Right lobe of liver (tissue), 6 donors: Measurements from ENCODE around the gene ATP10D. TPM values are rescaled to one million over a fixed set of nuclear protein-coding genes. Genes with fewer than 3 reads are reported as not detected.

Experiments used
- ATAC-seq, 4 donors: fragments of 200-7000 bp; cut with Tn5 transposase; one replicate each; pipeline ENCODE4 v1.9.1; 2020; ENCODE audit warnings: mild to moderate bottlenecking in 4 of 4, moderate library complexity in 4 of 4
- DNase-seq, 3 donors: peaks; one replicate each; pipeline ENCODE4 v3.0.0-alpha.2; 2020
- H3K27ac ChIP-seq, 3 donors: fragments of 200-600 bp; one replicate each; pipeline ENCODE4 v1.8.0; 2022
- H3K27me3 ChIP-seq, 2 donors: fragments of 200-600 bp; one replicate each; pipeline ENCODE4 v1.8.0; 2022
- H3K36me3 ChIP-seq, 4 donors: fragments of 200-600 bp; sonication (generic) in 1 of 4; one replicate each; pipeline versions ENCODE4 v1.5.1 to v1.8.0; 2017 to 2022; ENCODE audit warnings: control low read depth in 1 of 4
- H3K4me1 ChIP-seq, 4 donors: fragments of 200-600 bp; sonication (generic) in 1 of 4; one replicate each; pipeline versions ENCODE4 v1.5.1 to v1.8.0; 2017 to 2022; ENCODE audit warnings: control low read depth in 1 of 4
- H3K4me3 ChIP-seq, 3 donors: fragments of 200-600 bp; one replicate each; pipeline ENCODE4 v1.8.0; 2022
- H3K9me3 ChIP-seq, 4 donors: fragments of 200-600 bp; sonication (generic) in 1 of 4; one replicate each; pipeline versions ENCODE4 v1.5.1 to v1.8.0; 2017 to 2022; ENCODE audit warnings: control low read depth in 1 of 4
- POLR2A ChIP-seq: fragments of 450-650 bp; IDR thresholded peaks from one replicate; pipeline ENCODE4 v1.6.1; 2017; ENCODE audit warnings: antibody characterized with exemption, mild to moderate bottlenecking
- WGBS: methylation state at CpG from one replicate; pipeline ENCODE4 v1.1.6; 2018; ENCODE audit warnings: low coverage, low lambda C conversion rate; ENCODE audit not compliant: insufficient coverage; ENCODE audit errors: missing lambda C conversion rate; 5-methylcytosine and 5-hydroxymethylcytosine counted together
- intact Hi-C, 2 donors: fragments of 100-400 bp; cut with DNase I; formaldehyde crosslinking; loops; one replicate each; pipeline versions ENCODE4 v1.11.2 to v1.14.1; 2022
- total RNA-seq, 6 experiments: library from RNA; depleted of rRNA in 2 of 6; stranded (reverse); fragments of >200 nt in 2 of 6; fragmentation: NEBNext Ultra II Directional in 3 of 6; extraction: Animal tissue kit (Norgen Biotek cat#: 25700) in 3 of 6; gene quantifications; one replicate each; pipeline versions ENCODE4 v1.1.0 to v1.2.4, GENCODE V29; 2016 to 2023
- TF ChIP-seq, protein P1 (sequence below), 4 donors: fragments of 200-600 bp in 3 of 4; fragments of 450-650 bp in 1 of 4; IDR thresholded peaks; one replicate each; pipeline versions ENCODE4 v1.5.1 to v1.8.0; 2016 to 2022; ENCODE audit warnings: antibody characterized with exemption in 4 of 4, mild to moderate bottlenecking in 2 of 4
- donor health status: DM: no; HTN: yes; CAD: no.
- donor health status: DM: no; HTN: no; CAD: no.
- donor health status: DM: no; HTN: no; CAD: no.
- donor health status: DM: no; HTN: yes; CAD: no.
- donor health status: DM: no; HTN: yes; CAD: no.

Gene ATP10D
- total RNA-seq, 6 experiments from 2014 or later = 5.1 to 14.0 (median 8.5) TPM

GRCh38 chr4:47468706-47469365, 16.2 kb upstream of the ATP10D start:
- no peaks in the 10 kb centered on the region for H3K9me3 ChIP-seq
- no peak for DNase-seq
- H3K4me1 ChIP-seq = no peaks in the 10 kb centered on the region
- no peak overlapping the region for H3K27ac ChIP-seq
- no peak for TF ChIP-seq POLR2A
- TF ChIP-seq, protein P1, sequence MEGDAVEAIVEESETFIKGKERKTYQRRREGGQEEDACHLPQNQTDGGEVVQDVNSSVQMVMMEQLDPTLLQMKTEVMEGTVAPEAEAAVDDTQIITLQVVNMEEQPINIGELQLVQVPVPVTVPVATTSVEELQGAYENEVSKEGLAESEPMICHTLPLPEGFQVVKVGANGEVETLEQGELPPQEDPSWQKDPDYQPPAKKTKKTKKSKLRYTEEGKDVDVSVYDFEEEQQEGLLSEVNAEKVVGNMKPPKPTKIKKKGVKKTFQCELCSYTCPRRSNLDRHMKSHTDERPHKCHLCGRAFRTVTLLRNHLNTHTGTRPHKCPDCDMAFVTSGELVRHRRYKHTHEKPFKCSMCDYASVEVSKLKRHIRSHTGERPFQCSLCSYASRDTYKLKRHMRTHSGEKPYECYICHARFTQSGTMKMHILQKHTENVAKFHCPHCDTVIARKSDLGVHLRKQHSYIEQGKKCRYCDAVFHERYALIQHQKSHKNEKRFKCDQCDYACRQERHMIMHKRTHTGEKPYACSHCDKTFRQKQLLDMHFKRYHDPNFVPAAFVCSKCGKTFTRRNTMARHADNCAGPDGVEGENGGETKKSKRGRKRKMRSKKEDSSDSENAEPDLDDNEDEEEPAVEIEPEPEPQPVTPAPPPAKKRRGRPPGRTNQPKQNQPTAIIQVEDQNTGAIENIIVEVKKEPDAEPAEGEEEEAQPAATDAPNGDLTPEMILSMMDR (IDR thresholded peaks at IDR 0.05) = no peak
- no peaks in the 10 kb centered on the region for H3K27me3 ChIP-seq
- WGBS = 72% methylated on average over 6 of the region's 6 CpGs
- H3K36me3 ChIP-seq = no peaks in the 10 kb centered on the region
- ATAC-seq = no peak
- intact Hi-C loops = no loop called here
- H3K4me3 ChIP-seq = no peak overlapping the region

DNA sequence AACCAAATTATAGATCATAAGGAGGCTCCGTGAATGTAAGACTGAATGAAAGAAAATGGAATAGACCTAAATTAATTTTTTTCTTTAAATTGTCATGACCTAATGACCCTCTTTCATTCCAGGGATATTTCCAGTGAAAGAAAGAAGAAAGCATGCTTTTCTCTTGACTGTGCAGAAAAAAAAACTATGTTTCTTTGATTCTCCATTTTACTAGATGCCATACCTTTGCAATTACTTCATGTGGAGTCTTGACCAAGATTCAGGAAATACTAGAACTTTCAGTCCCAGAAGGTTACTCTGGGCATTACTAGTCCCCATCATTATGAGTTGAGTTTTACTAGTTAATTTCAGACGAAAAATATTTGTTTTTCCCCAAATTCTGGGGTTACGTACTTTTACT, 15.1 kb upstream of the ATP10D start:
- intact Hi-C loops = no loop called here
- TF ChIP-seq, protein P1 (IDR thresholded peaks at IDR 0.05) = no peak
- TF ChIP-seq POLR2A = no peak
- Histone ChIP-seq H3K27me3 (no peaks in the 10 kb centered on the region), H3K9me3 (no peaks in the 10 kb centered on the region), H3K4me3 (no peak overlapping the region), H3K4me1 (no peaks in the 10 kb centered on the region), H3K27ac (no peak overlapping the region), H3K36me3 (no peaks in the 10 kb centered on the region)
- DNase-seq = no peak
- ATAC-seq = no peak
- WGBS = 67% methylated on average over 3 of the region's 3 CpGs

GRCh38 chr4:47471064-47471463, 14.0 kb upstream of the ATP10D start:
- TF ChIP-seq POLR2A = no peak
- TF ChIP-seq, protein P1 (IDR thresholded peaks at IDR 0.05) = no peak
- intact Hi-C loops = no loop called here
- H3K27me3 ChIP-seq = no peaks in the 10 kb centered on the region
- ATAC-seq (no peak), DNase-seq (no peak)
- no peak overlapping the region for H3K4me3 ChIP-seq
- no peak overlapping the region for H3K27ac ChIP-seq
- 63% methylated on average over 4 of the region's 4 CpGs for whole genome bisulfite sequencing
- no peaks in the 10 kb centered on the region for H3K36me3 ChIP-seq
- no peaks in the 10 kb centered on the region for H3K9me3 ChIP-seq
- no peaks in the 10 kb centered on the region for H3K4me1 ChIP-seq

GRCh38 chr4:47471591-47471990, 13.5 kb upstream of the ATP10D start:
- no peak for DNase-seq
- 43% methylated on average over 2 of the region's 2 CpGs for WGBS
- Histone ChIP-seq H3K36me3 (no peaks in the 10 kb centered on the region), H3K27ac (no peak overlapping the region), H3K4me1 (no peaks in the 10 kb centered on the region), H3K27me3 (no peaks in the 10 kb centered on the region), H3K4me3 (no peak overlapping the region), H3K9me3 (no peaks in the 10 kb centered on the region)
- ATAC-seq = no peak
- intact Hi-C loops = no loop called here
- TF ChIP-seq, protein P1 (IDR thresholded peaks at IDR 0.05) = no peak
- TF ChIP-seq POLR2A = no peak
